Neural progenitor cell (in vitro differentiated cells): ENCODE measurements around the gene PSME3IP1. TPM values are rescaled to one million over a fixed set of nuclear protein-coding genes. Genes with fewer than 3 reads are reported as not detected.

Experiments
- DNase-seq: peaks from one replicate; pipeline ENCODE4 v3.0.0-alpha.2; 2016; ENCODE audit warnings: low spot score
- H2AFZ ChIP-seq: fragments of 200-600 bp; sonication (generic); replicated peaks from 2 replicates; pipeline ENCODE4 v1.6.1; 2016; ENCODE audit warnings: antibody characterized with exemption
- H3F3A ChIP-seq: fragments of 200-600 bp; sonication (generic); 2 replicates; pipeline ENCODE4 v1.6.1; 2016; ENCODE audit warnings: antibody characterized with exemption, low read depth
- H3K27ac ChIP-seq: fragments of 200-600 bp; sonication (generic); 2 replicates; pipeline ENCODE4 v1.5.1; 2016; ENCODE audit warnings: mild to moderate bottlenecking
- H3K27me3 ChIP-seq: fragments of 200-600 bp; sonication (generic); 2 replicates; pipeline ENCODE4 v1.6.1; 2016; ENCODE audit warnings: mild to moderate bottlenecking, moderate library complexity
- H3K36me3 ChIP-seq: fragments of 200-600 bp; sonication (generic); 2 replicates; pipeline ENCODE4 v1.5.1; 2016
- H3K4me1 ChIP-seq: fragments of 200-600 bp; sonication (generic); 2 replicates; pipeline ENCODE4 v1.6.1; 2016; ENCODE audit warnings: mixed run types
- H3K4me2 ChIP-seq: fragments of 200-600 bp; sonication (generic); 2 replicates; pipeline ENCODE4 v1.6.1; 2016
- H3K4me3 ChIP-seq: fragments of 200-600 bp; sonication (generic); 2 replicates; pipeline ENCODE4 v1.5.1; 2016
- H3K79me2 ChIP-seq: fragments of 200-600 bp; sonication (generic); 2 replicates; pipeline ENCODE4 v1.6.1; 2016; ENCODE audit warnings: low read depth
- H3K9ac ChIP-seq: fragments of 200-600 bp; sonication (generic); 2 replicates; pipeline ENCODE4 v1.6.1; 2016
- H3K9me3 ChIP-seq: fragments of 200-600 bp; sonication (generic); 2 replicates; pipeline ENCODE4 v1.5.1; 2016; ENCODE audit warnings: low read depth
- H4K20me1 ChIP-seq: fragments of 200-600 bp; sonication (generic); 2 replicates; pipeline ENCODE4 v1.6.1; 2016; ENCODE audit warnings: low read depth
- H3K27ac Mint-ChIP-seq: 3 replicates; pipeline ENCODE4 v1.8.0; 2021; ENCODE audit warnings: mixed read lengths
- H3K27me3 Mint-ChIP-seq: 2 replicates; pipeline ENCODE4 v1.8.0; 2022; ENCODE audit warnings: low read depth, mild to moderate bottlenecking, inconsistent platforms, moderate library complexity, mixed read lengths; ENCODE audit not compliant: insufficient read depth
- H3K36me3 Mint-ChIP-seq: 3 replicates; pipeline ENCODE4 v1.8.0; 2021; ENCODE audit warnings: mixed read lengths
- H3K4me1 Mint-ChIP-seq: 3 replicates; pipeline ENCODE4 v1.8.0; 2021; ENCODE audit warnings: mixed read lengths
- H3K4me3 Mint-ChIP-seq: 3 replicates; pipeline ENCODE4 v1.8.0; 2021; ENCODE audit warnings: mild to moderate bottlenecking, moderate library complexity, mixed read lengths
- H3K9me3 Mint-ChIP-seq: 3 replicates; pipeline ENCODE4 v1.8.0; 2020; ENCODE audit warnings: mixed read lengths
- EZH2 ChIP-seq: fragments of 200-600 bp; sonication (generic); IDR thresholded peaks from 2 replicates; pipeline ENCODE4 v1.6.1; 2017; ENCODE audit warnings: antibody characterized with exemption, mild to moderate bottlenecking, moderate library complexity
- EZH2phosphoT487 ChIP-seq: fragments of 200-600 bp; sonication (generic); IDR thresholded peaks from 2 replicates; pipeline ENCODE4 v1.6.1; 2017; ENCODE audit warnings: antibody characterized with exemption
- total RNA-seq: library from RNA; depleted of rRNA; stranded (reverse); fragments of >200 nt; gene quantifications from 2 replicates; pipeline ENCODE4 v1.2.3, GENCODE V29; 2015; ENCODE audit warnings: low replicate concordance
- TF ChIP-seq, protein P1 (sequence below): fragments of 200-600 bp; sonication (generic); IDR thresholded peaks from 2 replicates; pipeline ENCODE4 v1.5.1; 2017; ENCODE audit warnings: antibody characterized with exemption, mild to moderate bottlenecking

The PSME3IP1 gene
- total RNA-seq, 1 donor from 2014 or later, result 184 TPM

- Histone ChIP-seq H3K9ac (no peak overlapping the region), H3F3A (peaks cover 2% of the 10 kb centered on the region), H3K27ac (no peak overlapping the region), H3K4me2 (no peak overlapping the region), H3K27me3 (no peaks in the 10 kb centered on the region), H3K36me3 (peaks cover 20% of the 10 kb centered on the region), H3K79me2 (no peaks in the 10 kb centered on the region), H3K4me3 (no peak overlapping the region), H3K4me1 (peaks cover 8% of the 10 kb centered on the region), H3K9me3 (no peaks in the 10 kb centered on the region), H2AFZ (no peak overlapping the region), H4K20me1 (peaks cover 14% of the 10 kb centered on the region)
- TF ChIP-seq EZH2phosphoT487 (no peak), EZH2 (no peak)
- TF ChIP-seq, protein P1, sequence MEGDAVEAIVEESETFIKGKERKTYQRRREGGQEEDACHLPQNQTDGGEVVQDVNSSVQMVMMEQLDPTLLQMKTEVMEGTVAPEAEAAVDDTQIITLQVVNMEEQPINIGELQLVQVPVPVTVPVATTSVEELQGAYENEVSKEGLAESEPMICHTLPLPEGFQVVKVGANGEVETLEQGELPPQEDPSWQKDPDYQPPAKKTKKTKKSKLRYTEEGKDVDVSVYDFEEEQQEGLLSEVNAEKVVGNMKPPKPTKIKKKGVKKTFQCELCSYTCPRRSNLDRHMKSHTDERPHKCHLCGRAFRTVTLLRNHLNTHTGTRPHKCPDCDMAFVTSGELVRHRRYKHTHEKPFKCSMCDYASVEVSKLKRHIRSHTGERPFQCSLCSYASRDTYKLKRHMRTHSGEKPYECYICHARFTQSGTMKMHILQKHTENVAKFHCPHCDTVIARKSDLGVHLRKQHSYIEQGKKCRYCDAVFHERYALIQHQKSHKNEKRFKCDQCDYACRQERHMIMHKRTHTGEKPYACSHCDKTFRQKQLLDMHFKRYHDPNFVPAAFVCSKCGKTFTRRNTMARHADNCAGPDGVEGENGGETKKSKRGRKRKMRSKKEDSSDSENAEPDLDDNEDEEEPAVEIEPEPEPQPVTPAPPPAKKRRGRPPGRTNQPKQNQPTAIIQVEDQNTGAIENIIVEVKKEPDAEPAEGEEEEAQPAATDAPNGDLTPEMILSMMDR, result no peak
- Mint-ChIP-seq H3K4me3 (no peak overlapping the region), H3K27ac (no peak overlapping the region), H3K9me3 (no peaks in the 10 kb centered on the region), H3K36me3 (peaks cover 26% of the 10 kb centered on the region), H3K4me1 (peaks cover 5% of the 10 kb centered on the region), H3K27me3 (no peaks in the 10 kb centered on the region)
- no peak for DNase-seq
Measured at GRCh38 chr16:57163842-57164241, 22.0 kb downstream of the PSME3IP1 start.

DNA sequence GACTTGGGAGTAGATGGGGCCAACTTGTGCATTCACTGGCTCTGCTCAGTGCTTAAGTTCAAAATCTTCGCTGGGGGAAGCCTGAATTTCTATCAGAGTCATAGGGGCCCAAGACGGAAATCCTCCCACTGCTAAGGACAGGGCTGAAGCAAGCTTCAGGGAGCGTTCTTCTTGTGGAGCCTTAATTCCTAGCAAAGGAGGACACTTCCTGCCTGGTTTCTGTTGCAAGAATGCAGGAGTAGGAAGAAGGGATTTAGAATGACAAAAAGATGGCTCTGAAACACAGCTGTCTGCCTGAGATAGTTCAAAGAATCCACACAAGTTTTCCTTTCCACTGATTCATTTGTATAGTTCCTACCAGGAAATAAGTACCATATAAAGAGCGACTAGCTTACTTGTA, 26.4 kb downstream of the PSME3IP1 start:
- Histone ChIP-seq H3F3A (no peaks in the 10 kb centered on the region), H3K4me3 (no peak overlapping the region), H3K4me1 (no peaks in the 10 kb centered on the region), H4K20me1 (no peaks in the 10 kb centered on the region), H3K79me2 (no peaks in the 10 kb centered on the region), H2AFZ (no peak overlapping the region), H3K27me3 (no peaks in the 10 kb centered on the region), H3K9me3 (no peaks in the 10 kb centered on the region), H3K9ac (no peak overlapping the region), H3K4me2 (no peak overlapping the region), H3K27ac (no peak overlapping the region), H3K36me3 (peaks cover 26% of the 10 kb centered on the region)
- TF ChIP-seq EZH2, result no peak
- TF ChIP-seq EZH2phosphoT487, result no peak
- TF ChIP-seq, protein P1, result no peak
- no peaks in the 10 kb centered on the region for H3K9me3 Mint-ChIP-seq
- no peak overlapping the region for H3K4me3 Mint-ChIP-seq
- no peaks in the 10 kb centered on the region for H3K4me1 Mint-ChIP-seq
- no peak for DNase-seq
- no peaks in the 10 kb centered on the region for H3K27me3 Mint-ChIP-seq
- H3K36me3 Mint-ChIP-seq, result peaks cover 34% of the 10 kb centered on the region
- no peak overlapping the region for H3K27ac Mint-ChIP-seq

DNA sequence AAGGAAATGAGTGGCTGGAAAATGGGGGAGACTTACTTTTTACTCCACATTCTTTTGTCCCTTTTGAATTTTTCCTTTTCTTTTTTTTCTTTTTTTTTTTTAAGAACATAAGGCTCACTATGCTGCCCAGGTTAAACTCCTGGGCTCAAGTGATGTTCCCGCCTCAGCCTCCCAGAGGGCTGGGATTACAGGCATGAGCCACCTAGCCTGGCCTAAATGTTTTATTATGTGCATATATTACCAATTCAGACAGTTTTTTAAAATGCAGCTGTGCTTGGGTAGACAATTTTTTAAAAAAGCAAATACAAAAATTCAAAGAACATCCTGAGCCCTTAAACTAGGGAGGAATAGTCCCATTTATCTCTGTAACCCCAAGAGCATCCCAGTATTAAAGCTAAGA, 28.3 kb downstream of the PSME3IP1 start:
- peaks cover 12% of the 10 kb centered on the region for H3K36me3 ChIP-seq
- H3K4me2 ChIP-seq, result no peak overlapping the region
- H4K20me1 ChIP-seq, result no peaks in the 10 kb centered on the region
- TF ChIP-seq, protein P1, result no peak
- TF ChIP-seq EZH2phosphoT487 (no peak), EZH2 (no peak)
- no peaks in the 10 kb centered on the region for H3K9me3 ChIP-seq
- H3K4me3 ChIP-seq, result no peak overlapping the region
- no peak overlapping the region for H3K27ac ChIP-seq
- no peak overlapping the region for H2AFZ ChIP-seq
- DNase-seq, result no peak
- H3K36me3 Mint-ChIP-seq, result peaks cover 46% of the 10 kb centered on the region
- H3F3A ChIP-seq, result peaks cover under 1% of the 10 kb centered on the region
- no peaks in the 10 kb centered on the region for H3K9me3 Mint-ChIP-seq
- H3K4me3 Mint-ChIP-seq, result no peak overlapping the region
- H3K4me1 Mint-ChIP-seq, result no peaks in the 10 kb centered on the region
- H3K79me2 ChIP-seq, result no peaks in the 10 kb centered on the region
- no peaks in the 10 kb centered on the region for H3K27me3 Mint-ChIP-seq
- no peak overlapping the region for H3K27ac Mint-ChIP-seq
- H3K9ac ChIP-seq, result no peak overlapping the region
- H3K27me3 ChIP-seq, result no peaks in the 10 kb centered on the region
- H3K4me1 ChIP-seq, result no peaks in the 10 kb centered on the region
